ENCODE measurements around the gene SNRPA.

SNRPA gene

DNA sequence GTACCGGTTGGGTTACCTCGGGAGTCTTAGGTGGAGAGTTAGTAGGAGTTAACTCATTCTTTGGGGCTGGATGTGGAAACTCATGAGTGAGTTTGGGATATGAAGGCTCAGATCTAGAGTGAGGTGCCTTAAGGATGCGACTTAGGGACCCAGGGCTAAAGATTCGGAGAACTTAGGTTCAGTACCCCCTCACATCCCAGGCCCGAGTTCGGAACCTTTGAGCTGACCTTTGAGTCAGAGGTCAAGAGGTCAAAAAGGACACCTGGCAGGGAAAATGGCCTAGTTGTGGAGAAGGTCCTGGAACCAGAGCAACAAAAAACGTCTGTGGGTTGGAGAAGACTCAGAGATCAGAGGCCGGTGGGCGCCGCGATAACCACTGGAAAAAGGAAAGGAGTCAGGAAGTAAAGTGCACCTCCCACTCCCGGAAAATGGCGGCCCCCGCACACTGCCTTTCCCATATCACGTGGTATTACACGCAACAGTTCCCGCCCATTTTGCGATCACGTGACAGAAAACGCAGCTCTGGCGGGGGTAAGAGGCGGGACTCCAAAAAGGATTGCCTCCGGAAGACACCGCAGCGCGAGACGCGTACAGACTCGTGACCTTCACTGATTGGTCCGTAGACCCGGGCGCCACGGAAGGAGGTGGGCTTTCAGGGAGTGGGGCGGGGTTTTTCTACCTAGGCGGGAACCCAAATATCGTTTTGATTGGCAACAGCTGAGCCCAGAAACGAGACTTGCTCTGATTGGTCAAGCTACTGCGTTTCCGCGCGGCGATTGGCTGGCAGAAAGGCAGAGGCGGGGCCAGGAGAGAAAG, 737 bp upstream of the SNRPA start, which contains the start of gene ACTMAP (continued):
- TF ChIP-seq ZNF514 (tag by site-specific recombination; IDR thresholded peaks at IDR 0.05) = no peak
- no peak for TF ChIP-seq ZNF248 (tag by site-specific recombination; IDR thresholded peaks at IDR 0.05)
- TF ChIP-seq REPIN1 (tag by site-specific recombination; IDR thresholded peaks at IDR 0.05; ENCODE audit: low read depth) = peak; percentile 52; the same call in 1 of the 2 replicates
- TF ChIP-seq ZBTB8A (tag by site-specific recombination; IDR thresholded peaks at IDR 0.05) = peak; percentile 39; the same call in 1 of the 2 replicates
- peak; percentile 99 for TF ChIP-seq ZBTB7A (tag by site-specific recombination; IDR thresholded peaks at IDR 0.05; ENCODE audit: low read depth)
- TF ChIP-seq ZNF311 (tag by site-specific recombination; IDR thresholded peaks at IDR 0.05; ENCODE audit: borderline replicate concordance) = no peak
- peak; percentile 92 for TF ChIP-seq ZSCAN23 (tag by site-specific recombination; IDR thresholded peaks at IDR 0.05)
- peak; percentile 99 for TF ChIP-seq ZNF501 (tag by site-specific recombination; IDR thresholded peaks at IDR 0.05)
- no peak for TF ChIP-seq ZNF155 (tag by site-specific recombination; IDR thresholded peaks at IDR 0.05)
- TF ChIP-seq ZFP41 (tag by site-specific recombination; IDR thresholded peaks at IDR 0.05; ENCODE audit: borderline replicate concordance) = no peak
- no peak for TF ChIP-seq ZNF747 (tag by site-specific recombination; IDR thresholded peaks at IDR 0.05)
- TF ChIP-seq ZFP3 (tag by site-specific recombination; IDR thresholded peaks at IDR 0.05; ENCODE audit: low read depth) = no peak
- no peak for TF ChIP-seq ZNF473 (tag by site-specific recombination; IDR thresholded peaks at IDR 0.05)
- TF ChIP-seq ZNF404 (tag by site-specific recombination; IDR thresholded peaks at IDR 0.05) = peak; percentile 83; the same call in 1 of the 2 replicates
- TF ChIP-seq HOXC10 (CRISPR knock-in tag; IDR thresholded peaks at IDR 0.05) = no peak
- no peak for TF ChIP-seq ZNF600 (tag by site-specific recombination; IDR thresholded peaks at IDR 0.05)
- no peak for TF ChIP-seq ZNF157 (tag by site-specific recombination; IDR thresholded peaks at IDR 0.05)
- no peak for TF ChIP-seq ZNF585B (tag by site-specific recombination; IDR thresholded peaks at IDR 0.05)
- TF ChIP-seq ZNF558 (tag by site-specific recombination; IDR thresholded peaks at IDR 0.05) = 0 out of 2 replicates have a peak, but pooled peaks have one; percentile 68
- TF ChIP-seq, protein P1, sequence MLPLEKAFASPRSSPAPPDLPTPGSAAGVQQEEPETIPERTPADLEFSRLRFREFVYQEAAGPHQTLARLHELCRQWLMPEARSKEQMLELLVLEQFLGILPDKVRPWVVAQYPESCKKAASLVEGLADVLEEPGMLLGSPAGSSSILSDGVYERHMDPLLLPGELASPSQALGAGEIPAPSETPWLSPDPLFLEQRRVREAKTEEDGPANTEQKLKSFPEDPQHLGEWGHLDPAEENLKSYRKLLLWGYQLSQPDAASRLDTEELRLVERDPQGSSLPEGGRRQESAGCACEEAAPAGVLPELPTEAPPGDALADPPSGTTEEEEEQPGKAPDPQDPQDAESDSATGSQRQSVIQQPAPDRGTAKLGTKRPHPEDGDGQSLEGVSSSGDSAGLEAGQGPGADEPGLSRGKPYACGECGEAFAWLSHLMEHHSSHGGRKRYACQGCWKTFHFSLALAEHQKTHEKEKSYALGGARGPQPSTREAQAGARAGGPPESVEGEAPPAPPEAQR (tag by site-specific recombination; IDR thresholded peaks at IDR 0.05) = peak; percentile 93
- TF ChIP-seq ZNF621 (tag by site-specific recombination; IDR thresholded peaks at IDR 0.05) = no peak
- peak; percentile 83 for TF ChIP-seq OVOL3 (tag by site-specific recombination; IDR thresholded peaks at IDR 0.05)
- TF ChIP-seq ZNF175 (tag by site-specific recombination; IDR thresholded peaks at IDR 0.05) = peak; percentile 76; the same call in 1 of the 2 replicates
- TF ChIP-seq MEIS1 (CRISPR knock-in tag; IDR thresholded peaks at IDR 0.05; ENCODE audit: borderline replicate concordance) = no peak
- TF ChIP-seq, protein P2, sequence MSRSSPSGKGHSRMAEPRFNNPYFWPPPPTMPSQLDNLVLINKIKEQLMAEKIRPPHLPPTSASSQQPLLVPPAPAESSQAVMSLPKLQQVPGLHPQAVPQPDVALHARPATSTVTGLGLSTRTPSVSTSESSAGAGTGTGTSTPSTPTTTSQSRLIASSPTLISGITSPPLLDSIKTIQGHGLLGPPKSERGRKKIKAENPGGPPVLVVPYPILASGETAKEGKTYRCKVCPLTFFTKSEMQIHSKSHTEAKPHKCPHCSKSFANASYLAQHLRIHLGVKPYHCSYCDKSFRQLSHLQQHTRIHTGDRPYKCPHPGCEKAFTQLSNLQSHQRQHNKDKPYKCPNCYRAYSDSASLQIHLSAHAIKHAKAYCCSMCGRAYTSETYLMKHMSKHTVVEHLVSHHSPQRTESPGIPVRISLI (tag by site-specific recombination; IDR thresholded peaks at IDR 0.05) = no peak
- TF ChIP-seq, protein P3, sequence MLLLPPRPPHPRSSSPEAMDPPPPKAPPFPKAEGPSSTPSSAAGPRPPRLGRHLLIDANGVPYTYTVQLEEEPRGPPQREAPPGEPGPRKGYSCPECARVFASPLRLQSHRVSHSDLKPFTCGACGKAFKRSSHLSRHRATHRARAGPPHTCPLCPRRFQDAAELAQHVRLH (tag by site-specific recombination; IDR thresholded peaks at IDR 0.05) = peak; percentile 83
- TF ChIP-seq ZNF391 (tag by site-specific recombination; IDR thresholded peaks at IDR 0.05; ENCODE audit: borderline replicate concordance, low read depth) = peak; percentile 91; the same call in 1 of the 2 replicates
- no peak for TF ChIP-seq ZNF670 (tag by site-specific recombination; IDR thresholded peaks at IDR 0.05; ENCODE audit: low read depth)
- TF ChIP-seq ZNF114 (tag by site-specific recombination; IDR thresholded peaks at IDR 0.05) = no peak
- TF ChIP-seq ZNF623 (tag by site-specific recombination; IDR thresholded peaks at IDR 0.05) = peak; percentile 40; the same call in 1 of the 2 replicates
- TF ChIP-seq ZNF302 (tag by site-specific recombination; IDR thresholded peaks at IDR 0.05; ENCODE audit: low read depth) = no peak
- no peak for TF ChIP-seq ZNF266 (tag by site-specific recombination; IDR thresholded peaks at IDR 0.05; ENCODE audit: low read depth)
- TF ChIP-seq ZNF2 (tag by site-specific recombination; IDR thresholded peaks at IDR 0.05) = peak; percentile 94
- TF ChIP-seq, protein P4, sequence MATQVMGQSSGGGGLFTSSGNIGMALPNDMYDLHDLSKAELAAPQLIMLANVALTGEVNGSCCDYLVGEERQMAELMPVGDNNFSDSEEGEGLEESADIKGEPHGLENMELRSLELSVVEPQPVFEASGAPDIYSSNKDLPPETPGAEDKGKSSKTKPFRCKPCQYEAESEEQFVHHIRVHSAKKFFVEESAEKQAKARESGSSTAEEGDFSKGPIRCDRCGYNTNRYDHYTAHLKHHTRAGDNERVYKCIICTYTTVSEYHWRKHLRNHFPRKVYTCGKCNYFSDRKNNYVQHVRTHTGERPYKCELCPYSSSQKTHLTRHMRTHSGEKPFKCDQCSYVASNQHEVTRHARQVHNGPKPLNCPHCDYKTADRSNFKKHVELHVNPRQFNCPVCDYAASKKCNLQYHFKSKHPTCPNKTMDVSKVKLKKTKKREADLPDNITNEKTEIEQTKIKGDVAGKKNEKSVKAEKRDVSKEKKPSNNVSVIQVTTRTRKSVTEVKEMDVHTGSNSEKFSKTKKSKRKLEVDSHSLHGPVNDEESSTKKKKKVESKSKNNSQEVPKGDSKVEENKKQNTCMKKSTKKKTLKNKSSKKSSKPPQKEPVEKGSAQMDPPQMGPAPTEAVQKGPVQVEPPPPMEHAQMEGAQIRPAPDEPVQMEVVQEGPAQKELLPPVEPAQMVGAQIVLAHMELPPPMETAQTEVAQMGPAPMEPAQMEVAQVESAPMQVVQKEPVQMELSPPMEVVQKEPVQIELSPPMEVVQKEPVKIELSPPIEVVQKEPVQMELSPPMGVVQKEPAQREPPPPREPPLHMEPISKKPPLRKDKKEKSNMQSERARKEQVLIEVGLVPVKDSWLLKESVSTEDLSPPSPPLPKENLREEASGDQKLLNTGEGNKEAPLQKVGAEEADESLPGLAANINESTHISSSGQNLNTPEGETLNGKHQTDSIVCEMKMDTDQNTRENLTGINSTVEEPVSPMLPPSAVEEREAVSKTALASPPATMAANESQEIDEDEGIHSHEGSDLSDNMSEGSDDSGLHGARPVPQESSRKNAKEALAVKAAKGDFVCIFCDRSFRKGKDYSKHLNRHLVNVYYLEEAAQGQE (tag by site-specific recombination; IDR thresholded peaks at IDR 0.05) = peak; percentile 56
- TF ChIP-seq ZNF561 (tag by site-specific recombination; IDR thresholded peaks at IDR 0.05; ENCODE audit: borderline replicate concordance) = peak; percentile 94; the same call in 1 of the 2 replicates
- no peak for TF ChIP-seq ZNF510 (tag by site-specific recombination; IDR thresholded peaks at IDR 0.05; ENCODE audit: insufficient replicate concordance)
